ENCODE measurements around the gene AGPS.
"Not testable (repeated sequence)": the region's sequence is repeated elsewhere in the genome, so short reads cannot be mapped to it uniquely, and the experiment has no call there.

The AGPS gene

DNA sequence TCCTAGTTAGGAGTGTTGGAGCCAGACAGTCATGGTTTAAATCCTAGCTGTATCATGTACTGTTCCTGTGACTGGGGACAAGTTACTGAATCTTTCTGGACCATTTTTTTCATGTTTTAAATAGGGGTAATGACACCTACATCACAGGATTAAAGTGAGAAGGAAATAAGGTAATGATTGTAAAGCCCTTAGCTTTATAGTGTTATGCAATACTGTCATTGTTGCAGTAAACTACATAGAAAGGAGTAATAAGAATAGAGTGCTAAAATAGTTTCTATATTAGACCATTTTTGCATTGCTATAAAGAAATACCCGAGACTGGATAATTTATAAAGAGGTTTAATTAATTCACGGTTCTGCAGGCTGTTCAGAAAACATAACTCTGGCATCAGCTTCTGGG is 14.5 kb downstream of the AGPS start:
- Histone ChIP-seq H3K27me3 (replicated peaks; ENCODE audit: control insufficient read depth, insufficient read depth, low read length, poor library complexity, severe bottlenecking) (no peaks in the 10 kb centered on the region), H3K9me3 (ENCODE audit: control insufficient read depth, low read length) (no peaks in the 10 kb centered on the region), H3K4me3 (ENCODE audit: insufficient read depth, low read depth, low read length, poor library complexity, severe bottlenecking) (no peak overlapping the region), H3K36me3 (ENCODE audit: control insufficient read depth, insufficient read depth, low read length) (no peaks in the 10 kb centered on the region), H3K27ac (ENCODE audit: insufficient read depth, low read length, poor library complexity, severe bottlenecking) (no peak overlapping the region), H3K4me1 (ENCODE audit: control insufficient read depth, insufficient read depth, low read length, poor library complexity, severe bottlenecking) (peaks cover 3% of the 10 kb centered on the region)
- DNase-seq: no peak

DNA sequence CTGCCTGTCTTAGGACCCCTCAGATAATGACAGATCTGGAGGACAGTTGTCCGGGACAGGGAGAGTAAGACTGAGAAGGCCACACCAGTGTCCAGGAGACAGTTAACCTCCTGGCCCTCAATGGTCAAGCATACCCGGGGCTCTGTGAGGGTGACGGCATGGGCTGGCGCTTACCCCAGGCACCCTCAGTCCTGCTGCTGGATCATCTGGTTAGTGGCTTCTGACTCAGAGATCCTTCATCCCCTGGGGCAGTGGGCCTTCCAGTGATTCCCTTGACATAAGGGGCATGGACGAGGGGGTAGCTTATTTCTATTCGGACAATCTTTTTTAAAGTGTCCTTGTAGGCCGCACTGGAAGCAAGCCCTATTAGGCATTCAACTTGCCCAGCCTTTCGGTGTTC is 18.1 kb downstream of the AGPS start:
- H3K4me1 ChIP-seq (ENCODE audit: control insufficient read depth, insufficient read depth, low read length, poor library complexity, severe bottlenecking); H3K9me3 ChIP-seq (ENCODE audit: control insufficient read depth, low read length); H3K36me3 ChIP-seq (ENCODE audit: control insufficient read depth, insufficient read depth, low read length); H3K4me3 ChIP-seq (ENCODE audit: insufficient read depth, low read depth, low read length, poor library complexity, severe bottlenecking); H3K27me3 ChIP-seq (replicated peaks; ENCODE audit: control insufficient read depth, insufficient read depth, low read length, poor library complexity, severe bottlenecking); H3K27ac ChIP-seq (ENCODE audit: insufficient read depth, low read length, poor library complexity, severe bottlenecking); DNase-seq: not testable (repeated sequence)

DNA sequence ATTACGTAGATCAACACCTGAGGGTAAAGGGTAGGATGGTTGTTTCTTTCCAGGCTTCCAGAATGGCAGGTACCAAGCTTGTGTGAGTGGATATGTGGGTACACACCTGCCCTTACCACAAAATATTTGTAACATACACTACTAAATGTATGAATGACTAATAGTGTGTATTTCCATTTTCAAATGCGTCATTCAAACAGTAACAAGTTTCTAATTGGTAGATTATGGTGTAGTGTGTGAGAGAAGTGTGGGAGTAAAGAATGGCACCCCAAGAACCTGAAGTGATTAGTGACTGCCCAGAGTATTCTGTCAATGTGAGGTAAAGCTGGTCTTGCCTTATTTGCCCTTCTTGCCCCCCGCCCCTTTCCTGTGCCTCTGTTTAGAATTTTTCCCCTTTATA is 21.1 kb downstream of the AGPS start:
- DNase-seq: no peak
- no peak overlapping the region for H3K27ac ChIP-seq (ENCODE audit: insufficient read depth, low read length, poor library complexity, severe bottlenecking)
- H3K9me3 ChIP-seq (ENCODE audit: control insufficient read depth, low read length): no peaks in the 10 kb centered on the region
- H3K36me3 ChIP-seq (ENCODE audit: control insufficient read depth, insufficient read depth, low read length): no peaks in the 10 kb centered on the region
- H3K27me3 ChIP-seq (replicated peaks; ENCODE audit: control insufficient read depth, insufficient read depth, low read length, poor library complexity, severe bottlenecking): no peaks in the 10 kb centered on the region
- no peaks in the 10 kb centered on the region for H3K4me1 ChIP-seq (ENCODE audit: control insufficient read depth, insufficient read depth, low read length, poor library complexity, severe bottlenecking)
- no peak overlapping the region for H3K4me3 ChIP-seq (ENCODE audit: insufficient read depth, low read depth, low read length, poor library complexity, severe bottlenecking)

DNA sequence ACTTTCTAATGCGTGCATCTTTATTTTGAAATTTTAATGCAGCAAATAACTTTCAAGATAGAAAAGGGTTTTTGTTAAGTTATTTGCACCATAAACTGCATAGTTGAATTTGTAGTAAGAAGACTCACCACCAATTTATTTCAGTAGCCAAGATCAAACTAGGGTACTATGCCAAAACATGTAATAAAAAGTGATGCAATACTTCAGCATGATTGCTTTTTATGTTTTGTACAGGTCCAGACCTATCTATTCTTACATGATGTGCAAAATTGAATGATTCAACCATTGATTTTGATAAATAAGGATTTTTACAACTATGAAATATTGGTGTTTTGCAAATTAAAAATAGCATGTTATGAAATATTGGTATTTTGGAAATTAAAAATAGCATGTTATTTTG is 26.7 kb downstream of the AGPS start:
- no peak overlapping the region for H3K27ac ChIP-seq (ENCODE audit: insufficient read depth, low read length, poor library complexity, severe bottlenecking)
- no peaks in the 10 kb centered on the region for H3K9me3 ChIP-seq (ENCODE audit: control insufficient read depth, low read length)
- H3K4me1 ChIP-seq (ENCODE audit: control insufficient read depth, insufficient read depth, low read length, poor library complexity, severe bottlenecking): no peaks in the 10 kb centered on the region
- H3K4me3 ChIP-seq (ENCODE audit: insufficient read depth, low read depth, low read length, poor library complexity, severe bottlenecking): no peak overlapping the region
- DNase-seq: no peak
- H3K36me3 ChIP-seq (ENCODE audit: control insufficient read depth, insufficient read depth, low read length): peaks cover 6% of the 10 kb centered on the region
- no peaks in the 10 kb centered on the region for H3K27me3 ChIP-seq (replicated peaks; ENCODE audit: control insufficient read depth, insufficient read depth, low read length, poor library complexity, severe bottlenecking)

DNA sequence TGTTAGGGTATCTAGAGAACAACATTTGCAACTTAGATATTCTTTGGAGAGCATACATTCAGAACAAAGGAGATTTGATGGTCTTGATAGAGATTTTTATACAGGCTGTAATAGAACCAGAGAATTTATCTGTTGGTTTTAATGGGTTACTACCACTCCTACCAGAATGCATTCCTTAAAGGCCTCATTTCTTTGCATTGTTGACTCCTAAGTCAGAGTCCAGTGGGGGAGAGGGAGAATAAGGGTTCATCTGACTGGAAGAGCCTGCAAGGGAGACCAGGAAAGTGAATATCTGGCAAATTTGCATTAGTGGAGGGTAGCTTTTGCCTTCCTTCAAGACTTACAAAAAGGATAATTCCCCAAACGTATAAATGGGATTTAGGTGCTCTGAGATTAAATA is 29.7 kb downstream of the AGPS start:
- Histone ChIP-seq H3K27ac (ENCODE audit: insufficient read depth, low read length, poor library complexity, severe bottlenecking) (no peak overlapping the region), H3K4me1 (ENCODE audit: control insufficient read depth, insufficient read depth, low read length, poor library complexity, severe bottlenecking) (no peaks in the 10 kb centered on the region), H3K36me3 (ENCODE audit: control insufficient read depth, insufficient read depth, low read length) (peaks cover 6% of the 10 kb centered on the region), H3K27me3 (replicated peaks; ENCODE audit: control insufficient read depth, insufficient read depth, low read length, poor library complexity, severe bottlenecking) (no peaks in the 10 kb centered on the region), H3K4me3 (ENCODE audit: insufficient read depth, low read depth, low read length, poor library complexity, severe bottlenecking) (no peak overlapping the region), H3K9me3 (ENCODE audit: control insufficient read depth, low read length) (no peaks in the 10 kb centered on the region)
- no peak for DNase-seq

DNA sequence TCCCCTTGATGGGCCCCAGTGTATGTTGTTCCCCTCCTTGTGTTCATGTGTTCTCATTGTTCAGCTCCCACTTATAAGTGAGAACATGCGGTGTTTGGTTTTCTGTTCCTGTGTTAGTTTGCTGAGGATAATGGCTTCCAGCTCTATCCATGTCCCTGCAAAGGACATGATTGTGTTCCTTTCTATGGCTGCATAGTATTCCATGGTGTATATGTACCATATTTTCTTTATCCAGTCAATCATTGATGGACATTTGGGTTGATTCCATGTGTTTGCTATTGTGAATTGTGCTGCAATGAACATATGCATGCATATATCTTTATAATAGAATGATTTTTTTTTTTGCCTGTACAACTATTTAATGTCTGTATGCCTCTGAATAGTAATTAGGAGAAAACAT is 31.5 kb downstream of the AGPS start:
- not testable (repeated sequence) for H3K4me3 ChIP-seq (ENCODE audit: insufficient read depth, low read depth, low read length, poor library complexity, severe bottlenecking)

DNA sequence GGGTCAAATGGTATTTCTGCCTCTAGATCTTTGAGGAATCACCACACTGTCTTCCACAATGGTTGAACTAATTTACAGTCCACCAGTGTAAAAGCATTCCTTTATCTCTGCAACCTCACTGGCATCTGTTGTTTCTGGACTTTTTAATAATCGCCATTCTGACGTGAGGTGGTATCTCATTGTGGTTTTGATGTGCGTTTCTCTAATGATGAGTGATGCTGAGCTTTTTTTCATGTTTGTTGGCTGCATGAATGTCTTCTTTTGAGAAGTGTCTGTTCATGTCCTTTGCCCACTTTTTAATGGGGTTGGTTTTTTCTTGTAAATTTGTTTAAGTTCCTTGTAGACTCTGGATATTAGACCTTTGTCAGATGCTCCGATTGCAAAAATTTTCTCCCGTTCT is 32.0 kb downstream of the AGPS start:
- H3K27ac ChIP-seq (ENCODE audit: insufficient read depth, low read length, poor library complexity, severe bottlenecking); H3K4me1 ChIP-seq (ENCODE audit: control insufficient read depth, insufficient read depth, low read length, poor library complexity, severe bottlenecking); H3K4me3 ChIP-seq (ENCODE audit: insufficient read depth, low read depth, low read length, poor library complexity, severe bottlenecking); H3K27me3 ChIP-seq (replicated peaks; ENCODE audit: control insufficient read depth, insufficient read depth, low read length, poor library complexity, severe bottlenecking); DNase-seq; H3K9me3 ChIP-seq (ENCODE audit: control insufficient read depth, low read length): not testable (repeated sequence)
- peaks cover 11% of the 10 kb centered on the region for H3K36me3 ChIP-seq (ENCODE audit: control insufficient read depth, insufficient read depth, low read length)

More for the DNA sequence above, 31.5 kb downstream of the AGPS start:
- H3K4me1 ChIP-seq (ENCODE audit: control insufficient read depth, insufficient read depth, low read length, poor library complexity, severe bottlenecking); H3K27ac ChIP-seq (ENCODE audit: insufficient read depth, low read length, poor library complexity, severe bottlenecking); H3K27me3 ChIP-seq (replicated peaks; ENCODE audit: control insufficient read depth, insufficient read depth, low read length, poor library complexity, severe bottlenecking); H3K36me3 ChIP-seq (ENCODE audit: control insufficient read depth, insufficient read depth, low read length); H3K9me3 ChIP-seq (ENCODE audit: control insufficient read depth, low read length); DNase-seq: not testable (repeated sequence)

DNA sequence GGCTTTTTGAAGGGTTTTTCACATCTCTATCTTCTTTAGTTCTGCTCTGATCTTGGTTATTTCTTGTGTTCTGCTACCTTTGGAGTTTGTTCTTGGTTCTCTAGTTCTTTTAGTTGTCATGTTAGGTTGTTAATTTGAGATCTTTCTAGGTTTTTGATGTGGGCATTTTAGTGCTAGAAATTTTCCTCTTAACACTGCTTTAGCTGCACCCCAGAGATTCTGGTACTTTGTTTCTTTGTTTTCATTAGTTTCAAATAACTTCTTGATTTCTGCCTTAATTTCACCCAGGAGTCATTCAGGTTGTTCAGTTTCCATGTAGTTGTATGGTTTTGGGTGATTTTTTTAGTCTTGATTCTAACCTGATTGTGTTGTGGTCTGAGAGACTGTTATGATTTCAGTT is 34.7 kb downstream of the AGPS start:
- peaks cover 11% of the 10 kb centered on the region for H3K9me3 ChIP-seq (ENCODE audit: control insufficient read depth, low read length)
- DNase-seq: no peak
- H3K27ac ChIP-seq (ENCODE audit: insufficient read depth, low read length, poor library complexity, severe bottlenecking): no peak overlapping the region
- peaks cover 8% of the 10 kb centered on the region for H3K36me3 ChIP-seq (ENCODE audit: control insufficient read depth, insufficient read depth, low read length)
- no peaks in the 10 kb centered on the region for H3K27me3 ChIP-seq (replicated peaks; ENCODE audit: control insufficient read depth, insufficient read depth, low read length, poor library complexity, severe bottlenecking)
- no peaks in the 10 kb centered on the region for H3K4me1 ChIP-seq (ENCODE audit: control insufficient read depth, insufficient read depth, low read length, poor library complexity, severe bottlenecking)
- no peak overlapping the region for H3K4me3 ChIP-seq (ENCODE audit: insufficient read depth, low read depth, low read length, poor library complexity, severe bottlenecking)

DNA sequence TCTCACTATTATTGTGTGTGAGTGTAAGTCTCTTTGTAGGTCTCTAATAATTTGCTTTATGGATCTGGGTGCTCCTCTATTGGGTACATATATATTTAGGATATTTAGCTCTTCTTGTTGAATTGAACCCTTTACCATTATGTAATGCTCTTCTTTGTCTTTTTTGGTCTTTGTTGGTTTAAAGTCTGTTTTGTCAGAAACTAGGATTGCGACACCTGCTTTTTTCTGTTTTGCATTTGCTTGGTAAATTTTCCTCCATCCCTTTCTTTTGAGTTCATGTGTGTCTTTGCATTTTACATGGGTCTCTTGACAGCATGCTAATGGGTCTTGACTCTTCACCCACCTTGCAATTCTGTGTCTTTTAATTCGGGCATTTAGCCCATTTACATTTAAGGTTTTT is 35.4 kb downstream of the AGPS start:
- Histone ChIP-seq H3K9me3 (ENCODE audit: control insufficient read depth, low read length) (peaks cover 17% of the 10 kb centered on the region), H3K36me3 (ENCODE audit: control insufficient read depth, insufficient read depth, low read length) (peaks cover 12% of the 10 kb centered on the region)

DNA sequence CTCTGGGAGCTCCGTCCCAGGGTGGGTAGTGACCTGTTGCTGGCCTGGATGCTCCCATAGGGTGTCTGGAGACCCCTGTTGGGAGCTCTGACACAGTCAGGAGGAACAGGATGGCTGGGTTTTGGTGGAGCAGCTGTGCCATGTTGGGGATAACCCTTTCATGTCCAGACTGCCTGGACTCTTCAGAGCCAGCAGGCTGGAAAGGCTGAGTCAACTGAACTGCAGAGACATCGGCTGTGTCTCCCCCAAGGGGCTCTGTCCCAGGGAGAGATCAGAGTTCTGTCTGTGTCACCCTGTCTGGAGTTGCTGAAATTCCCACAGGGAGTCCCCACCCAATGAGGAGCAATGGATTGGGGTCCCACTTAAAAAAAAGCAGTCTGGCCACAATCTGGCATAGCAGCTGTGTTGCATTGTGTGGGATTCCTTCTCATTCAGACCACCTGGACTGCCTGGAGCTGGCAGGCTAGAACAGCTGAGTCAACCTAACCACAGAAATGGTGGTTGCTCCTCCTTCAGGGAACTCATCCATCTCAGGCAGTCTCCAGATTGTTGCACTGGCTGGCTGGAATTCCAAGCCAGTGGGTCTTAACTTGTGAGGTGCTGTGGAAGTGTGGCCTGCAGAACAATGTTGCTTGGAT is 37.2 kb downstream of the AGPS start:
- Histone ChIP-seq H3K9me3 (ENCODE audit: control insufficient read depth, low read length) (peaks cover 24% of the 10 kb centered on the region), H3K27me3 (replicated peaks; ENCODE audit: control insufficient read depth, insufficient read depth, low read length, poor library complexity, severe bottlenecking) (no peaks in the 10 kb centered on the region), H3K27ac (ENCODE audit: insufficient read depth, low read length, poor library complexity, severe bottlenecking) (no peak overlapping the region), H3K4me3 (ENCODE audit: insufficient read depth, low read depth, low read length, poor library complexity, severe bottlenecking) (no peak overlapping the region), H3K4me1 (ENCODE audit: control insufficient read depth, insufficient read depth, low read length, poor library complexity, severe bottlenecking) (no peaks in the 10 kb centered on the region), H3K36me3 (ENCODE audit: control insufficient read depth, insufficient read depth, low read length) (peaks cover 19% of the 10 kb centered on the region)
- DNase-seq: no peak

More for the DNA sequence above, 35.4 kb downstream of the AGPS start:
- not testable (repeated sequence) for H3K4me1 ChIP-seq (ENCODE audit: control insufficient read depth, insufficient read depth, low read length, poor library complexity, severe bottlenecking); DNase-seq; H3K4me3 ChIP-seq (ENCODE audit: insufficient read depth, low read depth, low read length, poor library complexity, severe bottlenecking); H3K27me3 ChIP-seq (replicated peaks; ENCODE audit: control insufficient read depth, insufficient read depth, low read length, poor library complexity, severe bottlenecking); H3K27ac ChIP-seq (ENCODE audit: insufficient read depth, low read length, poor library complexity, severe bottlenecking)
